ENCODE results near the gene EIF4E.

GRCh38 chr4:98969878-98970785 lies 41.2 kb upstream of the EIF4E start:
- no peak for TF ChIP-seq CTCF (IDR thresholded peaks at IDR 0.05)
- no peak for TF ChIP-seq POLR2A (IDR thresholded peaks at IDR 0.05)
